Mucosa of descending colon (tissue), 3 donors: ENCODE measurements around the gene CCDC148. TPM values are rescaled to one million over a fixed set of nuclear protein-coding genes. Genes with fewer than 3 reads are reported as not detected.

Experiments used
- ATAC-seq: fragments of 200-7000 bp; cut with Tn5 transposase; one replicate; pipeline ENCODE4 v1.9.1; 2020; ENCODE audit warnings: mild to moderate bottlenecking, moderate library complexity
- DNase-seq, 3 donors: peaks; one replicate each; pipeline ENCODE4 v3.0.0-alpha.2; 2020
- H3K36me3 ChIP-seq: fragments of 200-600 bp; one replicate; pipeline ENCODE4 v1.8.0; 2021; ENCODE audit warnings: low read depth, mild to moderate bottlenecking
- H3K4me1 ChIP-seq: fragments of 200-600 bp; one replicate; pipeline ENCODE4 v1.8.0; 2021; ENCODE audit warnings: low read depth, mild to moderate bottlenecking
- H3K4me3 ChIP-seq: fragments of 200-600 bp; one replicate; pipeline ENCODE4 v1.8.0; 2021; ENCODE audit warnings: mild to moderate bottlenecking
- H3K9me3 ChIP-seq: fragments of 200-600 bp; one replicate; pipeline ENCODE4 v1.8.0; 2021; ENCODE audit warnings: mild to moderate bottlenecking
- intact Hi-C, 2 donors: fragments of 100-400 bp; cut with DNase I in 1 of 2; cut with micrococcal nuclease in 1 of 2; formaldehyde crosslinking; loops; one replicate each; pipeline versions ENCODE4 v1.11.0 to v1.11.1; 2022; cut with DNase I, micrococcal nuclease
- total RNA-seq, 3 donors: library from RNA; stranded (reverse); fragmentation: NEBNext Ultra II Directional in 2 of 3; extraction: Animal tissue kit (Norgen Biotek cat#: 25700) in 2 of 3; gene quantifications; one replicate each; pipeline versions ENCODE4 v1.2.1 to v1.2.4, GENCODE V29; 2021 to 2023
- TF ChIP-seq, protein P1 (sequence below): fragments of 200-600 bp; IDR thresholded peaks from one replicate; pipeline ENCODE4 v1.8.0; 2022; ENCODE audit warnings: antibody characterized with exemption, mild to moderate bottlenecking
- donor health status: DM: no; HTN: no; CAD: no; lungs with moderate emphysema.
- donor health status: DM: no; HTN: no; CAD: no.
- donor health status: DM: no; HTN: yes; CAD: no.

The CCDC148 gene
- total RNA-seq, 3 donors from 2014 or later = 0.20 to 0.38 TPM; not detected in 1

DNA sequence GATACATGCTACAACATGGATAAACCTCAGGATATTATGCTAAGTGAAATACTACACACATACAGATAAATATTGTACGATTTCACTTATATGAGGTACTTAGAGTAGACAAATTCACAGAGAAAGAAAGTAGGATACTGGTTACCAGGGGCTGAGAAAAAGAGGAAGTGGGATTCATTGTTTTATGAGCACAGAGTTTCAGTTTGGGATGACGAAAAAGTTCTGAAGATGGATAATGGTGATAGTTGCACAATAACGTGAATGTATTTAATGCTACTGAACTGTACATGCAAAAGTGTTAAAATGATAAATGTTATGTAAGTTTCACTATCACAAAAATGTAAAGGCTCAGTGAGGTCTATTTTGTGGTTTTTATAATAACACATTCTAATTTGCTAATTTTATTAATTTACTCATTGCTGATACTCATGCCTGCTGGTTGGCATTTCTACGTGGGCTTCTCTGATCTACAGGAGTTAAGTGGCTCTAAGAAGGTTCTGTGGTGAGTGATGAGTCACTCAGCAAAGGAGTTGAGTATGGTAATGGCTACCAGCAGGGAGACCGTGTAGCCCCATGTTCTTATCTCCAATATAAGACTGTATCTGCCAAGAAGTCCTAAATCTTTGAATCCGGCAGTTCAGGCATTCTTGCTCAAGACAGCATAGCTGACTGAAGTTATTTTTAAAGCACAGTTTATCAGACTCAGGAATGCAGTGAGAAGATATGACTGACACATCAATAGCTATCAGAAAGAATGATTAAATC lies 313.8 kb downstream of the CCDC148 start:
- Histone ChIP-seq H3K4me1 (no peaks in the 10 kb centered on the region), H3K4me3 (no peak overlapping the region), H3K36me3 (no peaks in the 10 kb centered on the region), H3K9me3 (no peaks in the 10 kb centered on the region)
- intact Hi-C loops = no loop called here
- DNase-seq (no peak), ATAC-seq (no peak)
- TF ChIP-seq, protein P1, sequence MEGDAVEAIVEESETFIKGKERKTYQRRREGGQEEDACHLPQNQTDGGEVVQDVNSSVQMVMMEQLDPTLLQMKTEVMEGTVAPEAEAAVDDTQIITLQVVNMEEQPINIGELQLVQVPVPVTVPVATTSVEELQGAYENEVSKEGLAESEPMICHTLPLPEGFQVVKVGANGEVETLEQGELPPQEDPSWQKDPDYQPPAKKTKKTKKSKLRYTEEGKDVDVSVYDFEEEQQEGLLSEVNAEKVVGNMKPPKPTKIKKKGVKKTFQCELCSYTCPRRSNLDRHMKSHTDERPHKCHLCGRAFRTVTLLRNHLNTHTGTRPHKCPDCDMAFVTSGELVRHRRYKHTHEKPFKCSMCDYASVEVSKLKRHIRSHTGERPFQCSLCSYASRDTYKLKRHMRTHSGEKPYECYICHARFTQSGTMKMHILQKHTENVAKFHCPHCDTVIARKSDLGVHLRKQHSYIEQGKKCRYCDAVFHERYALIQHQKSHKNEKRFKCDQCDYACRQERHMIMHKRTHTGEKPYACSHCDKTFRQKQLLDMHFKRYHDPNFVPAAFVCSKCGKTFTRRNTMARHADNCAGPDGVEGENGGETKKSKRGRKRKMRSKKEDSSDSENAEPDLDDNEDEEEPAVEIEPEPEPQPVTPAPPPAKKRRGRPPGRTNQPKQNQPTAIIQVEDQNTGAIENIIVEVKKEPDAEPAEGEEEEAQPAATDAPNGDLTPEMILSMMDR = no peak

DNA sequence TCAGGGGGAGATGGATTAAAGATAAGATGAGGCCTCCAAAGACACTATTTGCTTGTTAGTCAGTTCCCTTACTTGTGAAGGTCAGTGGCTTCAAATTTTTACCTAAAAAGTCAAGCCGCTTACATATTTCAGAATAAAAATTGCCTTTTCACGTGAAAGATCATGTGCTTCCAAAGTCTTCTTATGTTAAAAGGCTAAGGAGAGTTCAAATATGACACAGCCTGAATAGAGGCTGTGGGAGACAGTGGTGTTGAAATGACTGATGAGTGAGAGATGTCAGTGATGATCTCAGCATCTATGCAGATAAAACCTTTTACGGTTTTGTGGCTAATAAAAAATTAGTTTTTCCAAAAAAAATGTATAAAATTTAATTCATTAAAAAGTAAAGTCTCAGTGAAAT lies 314.4 kb downstream of the CCDC148 start:
- ATAC-seq (no peak), DNase-seq (no peak)
- Histone ChIP-seq H3K36me3 (no peaks in the 10 kb centered on the region), H3K9me3 (no peaks in the 10 kb centered on the region), H3K4me1 (no peaks in the 10 kb centered on the region), H3K4me3 (no peak overlapping the region)
- TF ChIP-seq, protein P1 = no peak
- intact Hi-C loops = no loop called here

DNA sequence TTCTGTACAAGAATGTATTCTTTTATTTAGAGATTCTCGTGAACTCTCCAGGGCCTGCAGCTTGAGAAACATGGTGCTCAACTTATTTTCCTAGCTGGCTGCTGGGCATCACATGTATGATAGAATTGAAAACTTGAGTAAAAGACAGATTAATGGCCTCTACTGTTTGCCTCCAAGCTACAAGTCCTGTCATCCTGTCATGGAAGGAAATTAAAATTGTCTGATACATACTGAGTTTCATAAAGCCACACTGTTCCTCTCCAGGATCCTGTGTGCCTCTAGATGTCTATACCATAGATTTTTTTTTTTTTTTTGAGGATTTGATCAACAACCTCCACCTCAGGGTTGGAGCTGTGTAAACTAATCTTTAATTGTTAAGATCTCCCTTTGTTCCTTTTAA lies 316.4 kb downstream of the CCDC148 start:
- intact Hi-C loops = no loop called here
- TF ChIP-seq, protein P1 = no peak
- no peak for ATAC-seq
- DNase-seq = no peak
- H3K4me3 ChIP-seq = no peak overlapping the region
- H3K4me1 ChIP-seq = no peaks in the 10 kb centered on the region
- no peaks in the 10 kb centered on the region for H3K36me3 ChIP-seq
- H3K9me3 ChIP-seq = no peaks in the 10 kb centered on the region

DNA sequence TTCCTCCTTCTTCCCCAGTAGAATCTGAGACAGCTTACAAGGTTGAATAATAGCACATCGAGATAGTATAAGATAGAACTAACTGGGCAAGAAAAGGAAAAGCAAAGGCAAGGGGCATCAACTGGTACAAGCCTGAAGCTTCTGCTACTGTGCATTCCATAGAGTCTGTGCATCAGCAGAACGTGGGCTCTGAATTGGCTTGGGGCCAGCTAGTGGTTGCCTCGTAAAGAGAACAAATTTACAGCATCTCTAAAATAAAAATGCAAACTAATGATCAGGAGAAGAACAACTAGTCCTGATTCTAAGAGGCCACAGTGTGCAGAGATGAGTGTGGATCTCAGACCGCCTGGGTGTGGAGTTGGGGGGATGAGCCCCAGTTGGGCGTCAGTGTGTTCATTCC lies 318.3 kb downstream of the CCDC148 start:
- no peak overlapping the region for H3K4me3 ChIP-seq
- DNase-seq (no peak), ATAC-seq (no peak)
- no peaks in the 10 kb centered on the region for H3K36me3 ChIP-seq
- TF ChIP-seq, protein P1 = no peak
- no peaks in the 10 kb centered on the region for H3K9me3 ChIP-seq
- intact Hi-C loops = no loop called here
- H3K4me1 ChIP-seq = no peaks in the 10 kb centered on the region

DNA sequence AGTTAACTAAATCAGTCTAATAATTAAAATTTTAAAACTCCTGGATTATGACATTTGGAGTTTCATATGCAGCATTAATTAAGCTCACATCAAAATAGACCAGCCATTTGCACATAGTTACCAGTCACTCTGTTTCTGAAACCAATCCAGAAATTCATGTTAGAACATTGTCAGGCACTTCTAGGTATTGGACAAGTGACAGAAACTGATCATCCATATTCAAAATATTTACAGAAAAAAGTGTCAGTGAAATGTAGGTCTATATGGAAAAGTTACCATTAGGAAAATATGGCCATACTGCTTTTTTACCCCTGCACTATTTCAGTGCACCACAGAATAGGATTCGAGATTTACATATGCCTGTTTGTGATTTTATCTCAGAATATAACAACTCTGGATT lies 321.5 kb downstream of the CCDC148 start:
- intact Hi-C loops = no loop called here
- DNase-seq (no peak), ATAC-seq (no peak)
- TF ChIP-seq, protein P1 = no peak
- Histone ChIP-seq H3K4me1 (peaks cover 7% of the 10 kb centered on the region), H3K36me3 (no peaks in the 10 kb centered on the region), H3K4me3 (no peak overlapping the region), H3K9me3 (no peaks in the 10 kb centered on the region)
